B cell (primary cell): ENCODE measurements around the gene HOATZ. TPM values are rescaled to one million over a fixed set of nuclear protein-coding genes. Genes with fewer than 3 reads are reported as not detected.

Experiments used
- ATAC-seq: fragments of 200-7000 bp; cut with Tn5 transposase; one replicate; pipeline ENCODE4 v1.10.0; 2021; ENCODE audit warnings: low read depth, mild to moderate bottlenecking, moderate number of reproducible peaks, moderate library complexity
- CTCF ChIA-PET: fragments of 350-600 bp; sonication (Branson Sonifier 250); formaldehyde crosslinking; loops from one replicate; lab custom pipeline; 2021; ENCODE audit warnings: antibody characterized with exemption, inconsistent platforms; lab: Charles Lee
- POLR2A ChIA-PET: fragments of 350-600 bp; sonication (Branson Sonifier 250); formaldehyde crosslinking; loops from one replicate; lab custom pipeline; 2021; ENCODE audit warnings: antibody characterized with exemption; lab: Charles Lee
- DNase-seq: peaks from one replicate; pipeline ENCODE4 v3.0.0; 2013
- H2AFZ ChIP-seq: 2 replicates; pipeline ENCODE4 v1.6.1; 2012; ENCODE audit warnings: mild to moderate bottlenecking, low read depth, low read length; ENCODE audit not compliant: insufficient read depth, poor library complexity, severe bottlenecking
- H3K27ac ChIP-seq, 2 donors: 1 replicate in 1 of 2; 2 replicates in 1 of 2; pipeline ENCODE4 v1.5.1; 2012 to 2013; ENCODE audit warnings: low read length in 2 of 2, mild to moderate bottlenecking in 2 of 2, moderate library complexity in 1 of 2
- H3K27me3 ChIP-seq, 4 experiments: fragments of 200-600 bp in 1 of 4; sonication (generic) in 1 of 4; replicated peaks in 1 of 4; 1 replicate in 2 of 4; 2 replicates in 2 of 4; pipeline versions ENCODE4 v1.6.1 to v1.7.0; 2013 to 2016; ENCODE audit warnings: low read length in 3 of 4, mild to moderate bottlenecking in 2 of 4, mixed read lengths in 1 of 4, moderate library complexity in 1 of 4; ENCODE audit not compliant: insufficient read depth in 4 of 4, control insufficient read depth in 3 of 4; ENCODE audit errors: control extremely low read depth in 1 of 4
- H3K36me3 ChIP-seq, 2 experiments: replicated peaks in 1 of 2; 1 replicate in 1 of 2; 2 replicates in 1 of 2; pipeline versions ENCODE4 v1.6.1 to v1.7.1; 2013; ENCODE audit warnings: low read length in 1 of 2; ENCODE audit not compliant: insufficient read depth in 2 of 2, control insufficient read depth in 1 of 2; ENCODE audit errors: control extremely low read depth in 1 of 2, extremely low read depth in 1 of 2
- H3K4me1 ChIP-seq, 2 donors: fragments of 200-600 bp in 1 of 2; sonication (generic) in 1 of 2; 1 replicate in 1 of 2; 2 replicates in 1 of 2; pipeline versions ENCODE4 v1.5.1 to v1.6.1; 2013 to 2017; ENCODE audit warnings: low read length in 2 of 2; ENCODE audit not compliant: control insufficient read depth in 2 of 2, insufficient read depth in 2 of 2
- H3K4me2 ChIP-seq: replicated peaks from 2 replicates; pipeline ENCODE3; 2012; ENCODE audit warnings: mild to moderate bottlenecking, low read depth, low read length; ENCODE audit not compliant: poor library complexity, severe bottlenecking
- H3K4me3 ChIP-seq, 5 experiments: fragments of 200-600 bp in 1 of 5; sonication (generic) in 1 of 5; 1 replicate in 3 of 5; 2 replicates in 2 of 5; pipeline versions ENCODE4 v1.5.1 to v1.7.0; 2011 to 2016; ENCODE audit warnings: low read length in 4 of 5, mild to moderate bottlenecking in 4 of 5, low read depth in 2 of 5, control low read depth in 1 of 5, moderate library complexity in 1 of 5; ENCODE audit not compliant: insufficient read depth in 1 of 5; ENCODE audit errors: control extremely low read depth in 1 of 5, extremely low read depth in 1 of 5
- H3K79me2 ChIP-seq: fragments of 200-600 bp; sonication (generic); one replicate; pipeline ENCODE4 v1.6.0; 2016; ENCODE audit warnings: low read length; ENCODE audit not compliant: control insufficient read depth, insufficient read depth
- H3K9ac ChIP-seq: fragments of 200-600 bp; sonication (generic); 2 replicates; pipeline ENCODE4 v1.6.1; 2017; ENCODE audit warnings: mild to moderate bottlenecking, low read length, moderate library complexity
- H3K9me3 ChIP-seq, 3 donors: one replicate each; pipeline versions ENCODE4 v1.6.1 to v1.7.1; 2013; ENCODE audit warnings: low read length in 2 of 3; ENCODE audit not compliant: control insufficient read depth in 2 of 3, insufficient read depth in 1 of 3; ENCODE audit errors: control extremely low read depth in 1 of 3
- H4K20me1 ChIP-seq: 2 replicates; pipeline ENCODE4 v1.6.0; 2012; ENCODE audit warnings: mild to moderate bottlenecking, low read length; ENCODE audit not compliant: insufficient read depth, control insufficient read depth, poor library complexity, severe bottlenecking
- H3K27ac Mint-ChIP-seq: one replicate; pipeline ENCODE4 v1.8.0; 2021; ENCODE audit warnings: mixed read lengths
- H3K27me3 Mint-ChIP-seq: one replicate; pipeline ENCODE4 v1.8.0; 2021; ENCODE audit warnings: mixed read lengths
- H3K4me1 Mint-ChIP-seq: one replicate; pipeline ENCODE4 v1.8.0; 2021; ENCODE audit warnings: mixed read lengths
- H3K4me3 Mint-ChIP-seq: one replicate; pipeline ENCODE4 v1.8.0; 2021; ENCODE audit warnings: mixed read lengths
- H3K9me3 Mint-ChIP-seq: one replicate; pipeline ENCODE4 v1.8.0; 2022; ENCODE audit warnings: mixed read lengths; ENCODE audit not compliant: insufficient read depth
- EZH2 ChIP-seq: IDR thresholded peaks from 2 replicates; pipeline ENCODE4 v1.6.1; 2012; ENCODE audit warnings: borderline replicate concordance, low read depth, mild to moderate bottlenecking, moderate library complexity, low read length; ENCODE audit not compliant: insufficient read depth, poor library complexity, severe bottlenecking
- WGBS: methylation state at CpG from one replicate; pipeline ENCODE4 v1.1.5; 2013; ENCODE audit warnings: missing lambda C conversion rate; ENCODE audit not compliant: insufficient coverage; 5-methylcytosine and 5-hydroxymethylcytosine counted together
- intact Hi-C: fragments of 100-400 bp; cut with micrococcal nuclease; formaldehyde crosslinking; loops from one replicate; pipeline ENCODE4 v1.10.0; 2022
- polyA plus RNA-seq: library from polyadenylated mRNA; depleted of rRNA; stranded (reverse); fragments of >200 nt; gene quantifications from 2 replicates; pipeline ENCODE4 v1.2.3, GENCODE V29; 2012
- total RNA-seq, 2 donors: library from RNA; stranded (reverse); fragments of 120-200 nt in 1 of 2; gene quantifications; 1 replicate in 1 of 2; 2 replicates in 1 of 2; pipeline versions ENCODE4 v1.2.3 to v1.2.4, GENCODE V29; 2013 to 2022
- TF ChIP-seq, protein P1 (sequence below): fragments of 200-600 bp; IDR thresholded peaks from one replicate; pipeline ENCODE4 v1.8.0; 2022; ENCODE audit warnings: antibody characterized with exemption, mild to moderate bottlenecking

The HOATZ gene
- total and polyA plus RNA-seq, 2 donors (not counting 1 experiment from before 2014, with no cell fraction given), result not detected

- intact Hi-C loops, result no loop called here
- peak within 1 kb of the TSS; percentile 84 for H3K4me2 ChIP-seq
- peak within 1 kb of the TSS; percentile 71 for H3K4me3 Mint-ChIP-seq
- CTCF ChIA-PET, result no interaction called here
- H3K9me3 ChIP-seq, result peaks cover 0 to 7% (median 0%) of the 10 kb centered on the region in 3 donors
- H2AFZ ChIP-seq, result peak within 1 kb of the TSS; percentile 67
- H3K4me1 ChIP-seq, result peaks cover 20 to 28% of the 10 kb centered on the region in 2 donors
- H3K27me3 Mint-ChIP-seq, result peaks cover 76% of the 10 kb centered on the region
- H3K27ac ChIP-seq, result no peak within 1 kb of the TSS
- H4K20me1 ChIP-seq, result no peaks in the 10 kb centered on the region
- no peak for TF ChIP-seq EZH2
- TF ChIP-seq, protein P1, sequence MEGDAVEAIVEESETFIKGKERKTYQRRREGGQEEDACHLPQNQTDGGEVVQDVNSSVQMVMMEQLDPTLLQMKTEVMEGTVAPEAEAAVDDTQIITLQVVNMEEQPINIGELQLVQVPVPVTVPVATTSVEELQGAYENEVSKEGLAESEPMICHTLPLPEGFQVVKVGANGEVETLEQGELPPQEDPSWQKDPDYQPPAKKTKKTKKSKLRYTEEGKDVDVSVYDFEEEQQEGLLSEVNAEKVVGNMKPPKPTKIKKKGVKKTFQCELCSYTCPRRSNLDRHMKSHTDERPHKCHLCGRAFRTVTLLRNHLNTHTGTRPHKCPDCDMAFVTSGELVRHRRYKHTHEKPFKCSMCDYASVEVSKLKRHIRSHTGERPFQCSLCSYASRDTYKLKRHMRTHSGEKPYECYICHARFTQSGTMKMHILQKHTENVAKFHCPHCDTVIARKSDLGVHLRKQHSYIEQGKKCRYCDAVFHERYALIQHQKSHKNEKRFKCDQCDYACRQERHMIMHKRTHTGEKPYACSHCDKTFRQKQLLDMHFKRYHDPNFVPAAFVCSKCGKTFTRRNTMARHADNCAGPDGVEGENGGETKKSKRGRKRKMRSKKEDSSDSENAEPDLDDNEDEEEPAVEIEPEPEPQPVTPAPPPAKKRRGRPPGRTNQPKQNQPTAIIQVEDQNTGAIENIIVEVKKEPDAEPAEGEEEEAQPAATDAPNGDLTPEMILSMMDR, result no peak
- H3K9me3 Mint-ChIP-seq, result no peaks in the 10 kb centered on the region
- no peaks in the 10 kb centered on the region for H3K79me2 ChIP-seq
- ATAC-seq, result peak; percentile 24
- H3K9ac ChIP-seq, result peak within 1 kb of the TSS; percentile 55
- POLR2A ChIA-PET, result no interaction called here
- no peaks in the 10 kb centered on the region for H3K36me3 ChIP-seq
- peak within 1 kb of the TSS; percentile 5 to 50 (median 32) for H3K4me3 ChIP-seq
- peaks cover 0 to 52% (median 45%) of the 10 kb centered on the region in 4 experiments for H3K27me3 ChIP-seq
- no peak within 1 kb of the TSS for H3K27ac Mint-ChIP-seq
- 10% methylated on average over 70 of the region's 70 CpGs for WGBS
- peak; percentile 46 for DNase-seq
- H3K4me1 Mint-ChIP-seq, result peaks cover 11% of the 10 kb centered on the region
Observed at GRCh38 chr11:111540114-111540936, 25.7 kb downstream of the HOATZ start, which contains the start of gene LAYN. Gene LAYN (plus strand): TSS chr11:111540720. CDS start chr11:111540844, 124 bp downstream.

- H3K27me3 ChIP-seq, result peaks cover 0 to 52% (median 47%) of the 10 kb centered on the region in 4 experiments
- DNase-seq (no peak), ATAC-seq (no peak)
- H3K9me3 ChIP-seq, result peaks cover 0 to 7% (median 0%) of the 10 kb centered on the region in 3 donors
- Mint-ChIP-seq H3K27ac (no peak overlapping the region), H3K9me3 (no peaks in the 10 kb centered on the region), H3K4me3 (peak overlapping the region; percentile 71), H3K4me1 (peaks cover 11% of the 10 kb centered on the region), H3K27me3 (peaks cover 77% of the 10 kb centered on the region)
- H4K20me1 ChIP-seq, result no peaks in the 10 kb centered on the region
- peaks cover 20 to 28% of the 10 kb centered on the region in 2 donors for H3K4me1 ChIP-seq
- no peak overlapping the region for H3K27ac ChIP-seq
- H3K9ac ChIP-seq, result peak overlapping the region; percentile 55
- no peaks in the 10 kb centered on the region for H3K79me2 ChIP-seq
- peak overlapping the region; percentile 84 for H3K4me2 ChIP-seq
- intact Hi-C loops, result no loop called here
- H2AFZ ChIP-seq, result peak overlapping the region; percentile 67
- no peaks in the 10 kb centered on the region for H3K36me3 ChIP-seq
- TF ChIP-seq EZH2, result no peak
- TF ChIP-seq, protein P1, result no peak
- 2% methylated on average over 22 of the region's 22 CpGs for WGBS
- ChIA-PET CTCF (no interaction called here), POLR2A (no interaction called here)
- peak overlapping the region in 4 of 5 experiments; percentile 7 to 50 (median 38) for H3K4me3 ChIP-seq
Observed at GRCh38 chr11:111540937-111541253, 26.3 kb downstream of the HOATZ start.
